Jurkat, Clone E6-1 (cell line): ENCODE measurements around the gene NINJ2.

Experiments used
- DNase-seq: peaks from one replicate; pipeline ENCODE4 v3.0.0-alpha.2; 2011; ENCODE audit warnings: low read depth, low spot score
- H3K4me3 ChIP-seq: 2 replicates; pipeline ENCODE4 v1.5.1; 2011; ENCODE audit warnings: mild to moderate bottlenecking, low read length, control low read depth, moderate library complexity

Gene NINJ2

GRCh38 chr12:526089-526488 lies 137.2 kb downstream of the NINJ2 start:
- DNase-seq, result no peak
- no peak overlapping the region for H3K4me3 ChIP-seq

GRCh38 chr12:524167-524951 lies 138.9 kb downstream of the NINJ2 start:
- no peak for DNase-seq
- H3K4me3 ChIP-seq, result no peak overlapping the region

- no peak for DNase-seq
- H3K4me3 ChIP-seq, result no peak overlapping the region
These were observed 140.4 kb downstream of the NINJ2 start for GRCh38 chr12:522692-523378.

GRCh38 chr12:520119-520518 lies 143.1 kb downstream of the NINJ2 start:
- no peak overlapping the region for H3K4me3 ChIP-seq
- DNase-seq, result no peak

GRCh38 chr12:517538-517937 lies 145.7 kb downstream of the NINJ2 start:
- no peak overlapping the region for H3K4me3 ChIP-seq
- DNase-seq, result no peak
